Activated CD4-positive, alpha-beta T cell treated with anti-CD3 and anti-CD28 coated beads, Interleukin-2, amount 50 U/mL, for 24 hours (primary cell): Measurements from ENCODE around the gene WARS2.

ENCODE experiments used
- DNase-seq, 2 donors: peaks; one replicate each; pipeline ENCODE4 v3.0.0-alpha.2; 2020; ENCODE audit warnings: low read depth in 1 of 2, low spot score in 1 of 2

The WARS2 gene

DNA sequence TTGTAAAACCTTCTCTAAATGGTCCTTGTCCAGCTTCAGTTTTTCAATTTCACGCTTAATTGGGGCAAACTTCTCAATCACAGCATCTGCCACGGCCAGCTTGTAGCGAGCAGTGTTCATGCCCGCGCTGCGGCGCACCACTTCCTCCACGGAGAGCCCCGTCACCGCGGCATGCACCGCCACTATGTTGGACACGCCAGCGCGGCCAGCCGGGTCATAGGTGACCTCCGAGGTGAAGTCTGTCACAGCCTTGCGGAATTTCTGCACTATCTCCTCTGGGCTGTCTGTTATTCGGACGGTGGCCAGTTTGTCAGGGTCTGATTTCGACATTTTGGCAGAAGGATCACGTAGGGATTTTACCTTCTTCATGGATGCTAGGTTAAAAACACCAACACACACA is 107.5 kb downstream of the WARS2 start:
- no peak for DNase-seq

DNA sequence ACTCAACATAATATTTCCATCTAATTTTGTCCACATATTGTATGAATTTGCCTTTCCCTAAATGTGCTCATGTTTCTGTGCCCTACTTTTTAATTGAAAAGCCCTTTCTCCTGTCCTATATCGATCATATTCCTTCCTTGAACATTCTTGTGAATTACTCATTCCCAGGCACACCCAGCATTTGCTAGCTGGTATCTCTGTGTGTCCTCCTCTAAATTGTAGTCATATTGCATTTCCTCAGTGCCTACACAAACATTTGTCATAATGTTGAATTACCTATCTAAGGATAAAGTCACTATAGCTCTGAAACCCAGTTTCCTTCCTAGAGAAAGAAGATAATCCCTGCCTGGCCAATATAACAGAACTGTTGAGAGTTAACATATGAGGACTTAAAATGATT is 112.7 kb downstream of the WARS2 start:
- no peak for DNase-seq

DNA sequence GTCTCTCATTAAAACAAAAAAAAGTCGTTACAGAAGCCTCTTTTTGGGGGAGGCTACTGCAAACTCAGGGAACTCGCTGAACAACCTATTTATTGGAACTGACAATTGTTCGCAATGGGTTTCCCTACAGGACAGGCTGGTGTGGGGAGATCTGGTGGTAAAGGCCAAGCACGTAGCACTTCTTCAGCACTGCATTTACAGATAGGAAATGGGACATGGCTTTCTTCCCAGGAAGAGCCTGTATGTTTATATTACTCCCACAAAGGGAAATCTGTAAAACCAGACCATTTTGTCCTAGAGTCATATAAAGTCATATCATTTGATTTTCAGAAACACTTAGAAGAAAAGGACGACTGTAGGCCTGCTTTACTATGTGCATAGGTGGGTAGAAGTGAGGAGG is 113.5 kb downstream of the WARS2 start:
- no peak for DNase-seq

DNA sequence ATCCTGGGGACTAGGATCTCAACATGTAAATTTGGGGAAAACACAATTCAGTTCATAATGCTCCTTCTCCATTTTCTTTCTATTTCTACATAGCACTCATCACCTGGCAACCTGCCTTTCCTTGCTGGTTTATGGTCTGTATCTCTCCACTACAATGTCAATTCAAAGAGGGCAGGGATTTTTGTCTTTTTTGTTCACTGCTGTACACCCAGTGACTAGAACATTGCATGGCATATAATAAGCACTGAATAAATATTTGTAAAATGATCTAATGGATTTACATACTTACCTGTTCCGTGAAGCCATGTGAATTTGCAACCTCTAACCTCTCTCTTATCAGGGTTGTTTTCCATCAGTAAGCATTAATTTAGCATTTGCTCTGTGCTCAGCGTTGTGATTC is 124.9 kb downstream of the WARS2 start:
- no peak for DNase-seq

DNA sequence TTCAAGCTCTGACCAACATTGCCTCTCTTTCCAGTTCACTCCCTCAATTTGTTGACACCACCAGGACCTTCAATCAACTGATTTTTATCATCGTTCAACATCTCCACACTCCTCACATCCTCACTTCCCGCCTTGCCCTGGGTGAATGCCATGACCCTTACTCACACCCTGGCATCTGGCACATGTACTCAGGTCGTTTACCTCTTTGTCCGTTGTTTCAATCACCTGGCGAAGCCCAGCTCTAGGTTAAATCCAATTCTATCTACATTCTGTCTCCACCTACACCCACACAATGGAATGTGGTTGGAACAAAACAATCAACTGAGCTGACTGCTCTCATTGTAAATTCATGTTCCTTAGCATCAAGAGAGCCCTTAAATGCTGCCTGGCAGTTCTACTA is 128.1 kb downstream of the WARS2 start:
- no peak for DNase-seq

DNA sequence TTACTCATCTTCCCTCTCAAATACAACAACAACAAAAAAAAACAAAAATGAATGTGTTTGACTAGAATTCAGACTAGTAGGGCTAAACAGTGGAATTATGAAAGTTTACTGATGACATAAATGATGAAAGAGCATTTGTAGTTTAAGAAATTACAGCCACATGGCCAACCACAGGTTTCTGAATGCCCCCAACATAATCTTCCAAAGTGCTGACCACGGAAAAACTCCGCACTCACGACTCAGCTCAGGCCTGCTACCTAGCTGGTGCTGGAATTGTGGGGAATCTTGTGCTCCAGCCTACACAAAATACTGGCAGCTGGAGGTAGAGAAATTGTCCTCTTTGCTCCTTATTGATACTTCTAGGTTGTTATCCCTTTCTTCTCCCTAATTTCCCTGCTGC is 128.7 kb downstream of the WARS2 start:
- DNase-seq, result no peak

DNA sequence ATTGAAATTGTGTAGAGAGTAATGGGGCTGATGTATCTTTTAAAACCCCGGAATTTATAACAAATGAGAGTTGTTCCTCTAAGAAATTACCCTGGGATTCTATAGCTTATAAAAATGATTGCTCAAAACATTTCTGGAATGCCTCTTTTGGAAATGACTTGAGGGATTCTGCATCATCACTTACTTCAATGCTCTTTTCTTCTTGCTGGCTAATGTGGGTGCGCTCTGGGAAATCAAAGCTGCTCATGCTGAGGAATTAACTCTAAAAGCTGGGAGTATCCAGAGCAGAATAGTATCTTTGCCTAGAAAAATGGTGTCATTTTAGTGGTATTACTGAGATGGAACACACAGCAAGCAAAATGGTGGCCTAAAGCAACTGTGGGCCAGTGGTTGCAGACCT is 129.3 kb downstream of the WARS2 start:
- no peak for DNase-seq

DNA sequence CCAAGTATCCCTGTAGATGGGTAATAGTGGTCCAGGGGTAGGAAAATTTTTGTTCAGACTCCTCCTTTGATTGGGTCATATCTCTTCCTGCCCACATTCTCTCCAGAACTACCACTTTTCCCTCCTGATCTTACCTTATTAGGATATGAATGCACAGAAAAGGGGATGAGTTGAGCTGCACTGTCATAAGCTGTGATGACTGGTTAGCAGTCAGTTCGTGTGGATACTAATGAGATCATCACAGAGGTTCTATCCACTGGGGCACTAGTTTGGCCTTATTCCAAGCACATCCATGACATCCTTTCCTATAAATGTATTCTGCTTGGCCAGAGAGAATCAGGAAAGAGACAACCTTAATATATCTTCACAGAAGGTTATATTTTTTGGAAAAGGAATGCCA is 130.3 kb downstream of the WARS2 start:
- no peak for DNase-seq

DNA sequence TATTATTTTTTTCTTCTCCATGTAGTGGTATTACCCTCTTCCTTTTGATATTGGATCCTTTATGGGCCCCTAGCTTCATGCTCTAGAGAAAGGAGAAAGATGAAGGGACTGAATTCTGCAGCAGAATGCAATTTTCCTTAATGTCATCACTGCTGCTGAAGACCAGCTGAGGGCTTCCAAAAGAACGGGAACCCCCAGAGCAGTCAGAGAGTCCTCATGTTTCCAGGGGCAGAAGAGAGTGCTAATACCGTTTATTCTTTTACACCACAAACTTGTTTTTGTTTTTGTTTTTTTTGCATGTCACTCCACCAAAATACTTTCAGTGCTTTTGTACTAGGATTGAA is 131.2 kb downstream of the WARS2 start:
- DNase-seq, result no peak

DNA sequence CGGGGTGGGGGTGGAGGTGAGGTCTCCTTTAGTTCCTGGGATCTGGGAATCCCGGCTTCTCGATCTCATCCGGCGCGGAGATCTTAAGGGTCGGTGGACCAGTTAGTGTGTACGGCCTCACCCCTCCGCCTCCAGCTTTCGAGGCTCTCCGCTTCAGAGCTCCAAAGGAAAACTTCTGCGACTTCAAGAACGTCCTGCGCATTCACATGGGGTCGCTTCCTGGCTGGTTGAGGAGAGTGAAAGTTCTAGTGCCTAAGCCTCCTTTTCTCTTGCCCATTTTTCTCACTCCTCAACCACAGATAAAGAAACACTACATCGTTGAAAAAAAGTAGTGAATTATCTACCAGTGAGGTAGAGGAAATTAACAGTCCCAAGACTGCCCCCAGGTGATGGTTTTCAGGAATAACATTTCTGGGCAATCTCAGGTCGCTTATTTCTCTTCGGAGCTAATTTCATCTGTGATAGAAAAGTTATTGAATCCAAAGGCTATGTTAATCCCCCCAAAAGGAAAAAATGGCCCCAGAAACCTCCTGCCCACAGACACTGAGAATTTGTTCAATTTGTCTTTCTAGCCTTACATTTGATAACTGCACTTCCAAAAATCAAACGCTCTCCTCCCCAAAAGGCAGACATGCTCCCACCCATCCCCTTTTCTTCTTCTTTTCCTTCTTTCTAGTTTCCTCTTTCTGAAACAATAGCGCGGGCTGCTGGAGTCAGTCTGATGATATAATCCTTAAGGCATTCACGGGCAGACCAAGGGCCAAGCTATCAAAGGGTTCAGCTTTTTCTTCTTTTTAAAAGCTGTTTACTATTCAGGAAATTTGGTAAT is 131.8 kb downstream of the WARS2 start:
- DNase-seq, result peak in 1 of 2 donors; percentile 12

DNA sequence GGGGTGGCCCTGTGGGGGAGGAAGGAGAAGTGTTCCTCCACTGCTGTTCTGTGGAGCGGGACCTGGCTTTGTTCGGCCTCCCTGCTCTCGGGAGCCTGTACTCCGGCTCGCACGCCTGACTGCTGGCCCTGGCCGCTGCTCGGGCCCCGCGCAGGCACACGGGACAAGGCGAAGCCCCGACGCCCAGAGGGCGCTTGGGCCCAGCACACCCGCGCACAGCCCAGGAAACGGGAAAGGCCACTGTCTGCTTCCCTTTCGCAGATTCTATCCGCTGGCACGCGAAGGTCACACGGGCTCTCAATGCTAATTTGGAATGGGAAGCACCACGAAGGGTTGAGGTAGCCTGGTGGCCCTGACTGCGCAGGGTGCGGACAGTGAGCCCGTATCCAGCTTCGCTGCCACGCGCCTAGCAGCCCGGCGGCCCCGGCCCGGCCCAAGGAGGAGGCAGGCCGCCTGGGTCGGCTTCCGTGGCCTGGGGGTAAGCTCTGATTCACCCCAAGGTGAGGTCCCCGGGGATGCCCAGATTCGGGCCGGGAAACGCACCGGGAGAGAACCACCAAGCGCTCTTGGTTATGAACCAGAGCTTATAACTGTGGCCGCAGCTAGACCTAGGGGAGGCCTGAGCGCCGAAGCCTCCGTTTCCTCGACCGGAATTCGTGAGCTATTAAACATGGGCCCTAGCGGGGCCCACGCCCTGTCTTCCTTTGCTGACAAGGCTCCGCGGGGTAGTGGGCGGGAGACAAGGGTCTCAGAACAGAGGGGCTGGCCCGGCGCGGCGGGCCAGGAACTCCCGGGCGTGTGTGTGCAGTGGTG is 132.6 kb downstream of the WARS2 start:
- DNase-seq, result no peak

DNA sequence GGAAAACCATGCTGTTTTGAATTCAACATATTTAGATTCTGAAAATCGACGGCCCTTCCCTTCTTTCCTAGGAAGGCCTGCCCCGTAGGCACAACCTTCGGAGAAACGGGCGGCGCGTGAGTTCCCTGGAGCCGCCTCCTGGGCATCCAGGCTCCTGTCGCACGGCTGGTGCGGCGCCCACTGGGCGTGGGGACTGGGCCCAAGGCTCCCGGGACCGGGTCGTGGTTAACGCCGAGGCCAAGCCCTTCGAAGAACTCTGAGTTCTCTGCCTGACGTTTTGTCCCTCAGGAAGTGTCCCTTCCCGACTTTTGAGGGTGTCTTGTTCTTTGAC is 133.1 kb downstream of the WARS2 start:
- DNase-seq, result no peak

DNA sequence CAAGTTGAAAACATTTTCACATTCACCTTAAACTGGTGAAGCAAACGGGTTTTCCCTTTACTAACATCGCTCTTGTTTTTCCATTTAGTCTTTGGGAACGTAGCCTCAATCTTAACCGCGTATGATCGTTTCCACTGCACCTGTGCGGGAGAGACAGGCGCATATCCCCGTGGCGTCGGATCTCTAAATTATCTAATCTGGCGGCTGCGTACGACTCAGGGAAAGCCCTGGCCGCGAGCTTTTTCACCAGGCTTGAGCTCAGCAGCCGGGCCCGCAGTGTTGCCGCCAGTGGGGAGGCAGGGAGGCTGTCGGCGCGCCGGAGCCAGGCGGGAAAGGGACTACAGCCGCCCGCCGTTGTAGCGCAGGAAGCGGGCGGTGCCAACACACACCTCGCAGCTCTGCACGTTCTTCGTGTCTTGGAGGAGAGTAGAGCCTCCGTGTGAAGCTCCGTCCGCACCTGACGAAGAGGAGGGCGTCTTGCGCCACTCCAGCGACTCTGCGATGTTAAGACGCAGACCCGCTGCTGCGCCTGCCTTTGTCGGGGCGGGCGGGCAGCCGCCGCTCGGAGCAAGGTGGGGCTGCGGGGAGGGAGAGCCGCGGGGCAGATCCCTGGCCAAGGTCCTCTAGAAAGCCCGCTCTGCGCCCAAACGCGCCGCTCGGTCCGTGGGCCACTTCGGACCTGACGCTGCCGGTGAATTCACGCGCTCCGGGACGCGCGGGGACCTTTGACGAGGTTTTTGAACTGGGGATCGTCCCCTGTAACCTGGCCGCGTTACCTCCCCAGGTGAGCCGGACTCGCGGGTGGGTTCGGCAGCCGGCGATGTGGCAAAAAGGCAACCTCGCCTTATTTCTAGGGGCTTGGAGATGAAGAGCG is 133.8 kb downstream of the WARS2 start:
- DNase-seq, result no peak

DNA sequence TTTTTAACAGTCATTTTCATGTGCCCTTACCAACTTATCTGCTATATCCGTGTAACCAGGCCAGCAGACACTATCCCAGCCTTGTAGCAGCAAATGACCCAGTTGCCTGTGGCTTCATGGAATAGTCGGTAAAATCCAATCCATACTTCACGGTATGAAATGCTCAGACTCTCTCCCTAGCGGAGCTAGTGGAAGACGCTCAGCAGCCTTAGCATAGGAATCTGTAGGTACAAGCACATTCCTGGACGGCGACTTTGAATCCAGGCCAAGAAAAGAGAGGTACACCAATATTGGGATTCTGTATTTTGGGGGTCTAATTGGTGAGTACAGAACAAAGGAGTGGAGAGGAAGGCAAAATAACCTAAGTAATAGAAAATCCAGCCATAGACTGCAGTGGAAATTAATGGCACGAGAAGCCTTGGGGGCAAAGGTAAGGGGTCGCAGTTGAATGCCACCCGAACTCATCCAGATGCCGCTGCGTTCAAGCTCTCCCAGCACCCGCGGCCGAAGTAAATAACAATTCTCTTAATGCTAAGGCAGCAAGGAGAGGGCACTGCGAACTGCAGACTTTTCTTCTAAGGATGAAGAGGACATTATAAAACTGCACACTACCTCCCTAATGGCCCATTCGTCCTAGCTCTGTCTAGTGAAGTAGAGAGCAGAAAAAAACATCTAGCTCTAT is 134.6 kb downstream of the WARS2 start:
- DNase-seq, result no peak

DNA sequence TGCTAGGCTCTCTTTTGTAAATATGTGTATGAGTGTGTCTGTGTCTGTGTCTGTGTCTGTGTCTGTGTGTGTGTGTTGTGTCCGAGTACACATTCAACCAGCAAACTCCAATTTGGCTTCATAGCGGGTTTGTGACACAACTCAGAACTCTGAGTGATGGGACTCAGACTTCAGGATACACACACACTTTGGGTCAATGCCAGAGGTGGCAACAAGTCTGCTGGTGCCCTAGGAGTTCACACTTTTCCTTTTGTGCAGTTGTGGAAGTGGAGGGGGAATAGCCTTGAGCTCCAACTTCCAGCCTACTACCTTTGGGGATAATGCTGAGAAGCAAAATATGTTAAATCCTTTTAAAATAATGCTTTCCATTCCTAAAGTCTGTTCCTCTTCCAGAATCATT is 135.7 kb downstream of the WARS2 start:
- DNase-seq, result no peak

DNA sequence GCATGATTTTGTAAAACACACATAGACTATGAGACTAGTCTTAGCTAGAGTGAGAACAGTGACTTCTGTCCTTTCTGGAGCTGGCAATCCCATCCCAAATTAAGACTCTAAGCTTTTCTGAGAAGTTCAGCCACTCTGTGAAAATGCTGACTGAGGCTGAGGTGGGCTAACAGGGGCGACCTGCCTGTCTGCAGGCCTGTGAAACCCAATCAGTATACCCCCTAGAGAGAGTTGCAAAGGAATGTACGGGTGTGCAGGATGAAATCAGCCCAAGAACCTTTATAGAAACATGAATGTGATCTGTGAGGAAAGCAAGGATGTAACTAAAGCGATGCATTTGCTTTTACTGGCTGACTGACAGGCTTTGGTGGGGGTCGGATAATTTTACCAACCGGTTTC is 136.3 kb downstream of the WARS2 start:
- DNase-seq, result no peak

DNA sequence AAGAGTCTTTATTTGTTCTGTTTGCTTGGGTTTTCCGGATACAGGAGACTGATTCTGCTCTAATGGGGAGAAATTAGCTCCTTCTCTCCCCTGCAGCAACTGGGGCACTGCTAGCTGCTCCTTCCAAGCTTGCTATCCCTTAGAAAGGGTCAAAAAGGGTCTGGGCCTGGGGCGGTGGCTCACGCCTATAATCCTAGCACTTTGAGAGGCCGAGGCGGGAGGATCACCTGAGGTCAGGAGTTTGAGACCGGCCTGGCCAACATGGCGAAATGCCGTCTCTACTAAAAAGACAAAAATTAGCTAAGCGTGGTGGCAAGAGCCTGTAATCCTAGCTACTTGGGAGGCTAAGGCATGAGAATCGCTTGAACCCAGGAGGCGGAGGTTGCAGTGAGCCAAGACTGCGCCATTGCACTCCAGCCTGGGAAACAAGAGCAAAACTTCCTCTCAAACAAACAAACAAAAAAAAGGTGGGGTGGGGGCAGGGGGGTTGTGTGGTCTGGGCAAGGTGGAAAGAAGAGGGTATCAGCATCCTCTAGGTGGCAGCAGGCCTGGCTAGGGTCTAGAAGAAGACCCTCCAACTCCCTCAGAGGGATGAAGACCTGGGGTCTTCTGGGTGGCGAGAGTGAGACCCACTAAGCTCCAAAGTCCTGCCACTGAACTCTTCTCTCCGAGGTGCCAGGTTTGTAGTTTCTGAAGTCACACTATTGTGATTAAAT is 136.9 kb downstream of the WARS2 start:
- DNase-seq, result no peak

DNA sequence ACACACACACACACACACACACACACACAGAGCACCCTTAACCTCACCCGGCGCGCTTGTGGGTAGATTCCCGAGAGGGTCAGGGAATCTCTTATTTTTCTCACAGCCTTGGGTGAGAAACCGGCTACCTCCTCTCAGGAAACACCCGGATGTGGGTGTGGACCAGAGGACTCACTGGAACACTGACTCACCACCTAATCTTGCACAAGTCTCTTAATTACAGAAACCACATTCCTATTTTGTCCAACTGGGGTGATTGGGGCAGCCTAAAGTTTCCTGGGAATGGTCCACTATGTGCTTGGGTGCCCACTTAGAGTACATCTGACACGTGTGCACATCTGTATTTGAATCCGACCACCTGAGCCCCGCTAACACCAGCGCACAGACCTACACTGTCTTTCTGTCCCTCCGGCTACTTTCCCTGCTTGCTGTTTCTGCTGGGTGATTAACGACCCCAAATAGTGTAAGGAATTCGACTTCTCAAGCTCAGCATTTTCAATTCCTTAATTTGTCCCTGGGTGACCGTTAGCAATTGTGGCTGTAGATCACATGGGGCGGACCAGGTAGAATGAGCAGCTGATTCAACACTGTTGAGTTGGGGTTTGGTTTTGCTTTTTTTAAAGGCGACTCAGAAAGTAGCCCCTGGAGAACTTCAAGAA is 138.3 kb downstream of the WARS2 start:
- no peak for DNase-seq

DNA sequence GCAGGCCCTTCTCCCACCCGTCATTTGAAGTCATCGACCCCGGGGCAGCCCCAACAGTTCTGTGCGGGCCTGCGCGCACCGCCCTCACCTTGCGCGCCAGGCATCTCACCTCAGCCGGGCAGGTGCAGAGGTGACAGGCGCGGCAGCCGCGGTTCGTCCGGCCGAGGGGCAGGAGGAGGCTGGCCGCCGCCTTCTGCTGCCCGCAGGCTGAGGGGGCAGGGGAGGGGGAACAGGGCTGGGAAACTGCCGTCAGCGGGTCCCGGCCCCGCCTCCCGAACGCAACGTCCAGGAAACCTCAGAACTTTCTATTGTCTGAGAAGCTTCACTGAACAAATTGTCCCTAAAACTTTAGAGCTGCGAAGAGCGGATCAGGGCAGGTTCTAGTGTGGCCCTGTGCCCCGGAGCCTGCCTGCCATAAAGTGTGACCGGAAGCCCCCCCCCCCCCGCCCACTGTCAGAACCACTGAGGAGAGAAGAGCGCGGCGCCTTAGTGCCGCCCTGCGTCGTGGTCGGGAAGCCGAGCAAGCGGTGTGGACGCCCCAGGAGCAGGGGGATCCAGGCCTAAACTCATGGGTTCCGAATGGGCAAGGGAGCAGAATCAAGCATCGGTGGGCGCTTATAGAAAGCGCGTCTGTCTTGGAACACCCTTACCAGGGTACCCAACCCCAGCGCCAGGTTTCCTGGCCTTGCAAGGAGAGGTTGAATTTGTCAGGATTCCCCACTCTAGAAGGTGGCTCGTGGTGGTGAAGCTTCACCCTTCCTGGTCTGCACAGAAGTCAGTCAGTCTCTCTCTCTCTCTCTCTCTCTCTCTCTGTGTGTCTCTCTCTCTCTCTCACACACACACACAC is 139.0 kb downstream of the WARS2 start:
- DNase-seq, result no peak
